Ammon's horn (tissue), 1 donor: ENCODE results near the gene EPC1.
"Not testable (repeated sequence)": the region's sequence is repeated elsewhere in the genome, so short reads cannot be mapped to it uniquely, and the experiment has no call there.

Experiments
- DNase-seq: peaks from one replicate; pipeline ENCODE4 v3.0.0-alpha.2; 2016; ENCODE audit warnings: low spot score

Gene EPC1

GRCh38 chr10:32346551-32347362 is at the start of gene EPC1:
Gene EPC1 (minus strand): TSS chr10:32347158. CDS start chr10:32346915, 243 bp downstream.
- peak; percentile 91 for DNase-seq

- no peak for DNase-seq
Observed at GRCh38 chr10:32393911-32394310, 47.0 kb upstream of the EPC1 start.

GRCh38 chr10:32392284-32392683 is 45.3 kb upstream of the EPC1 start:
- DNase-seq = not testable (repeated sequence)

GRCh38 chr10:32390193-32390592 is 43.2 kb upstream of the EPC1 start:
- no peak for DNase-seq

- DNase-seq = no peak
Observed at GRCh38 chr10:32388258-32389027, 41.5 kb upstream of the EPC1 start.

GRCh38 chr10:32386623-32387260 is 39.8 kb upstream of the EPC1 start:
- no peak for DNase-seq

GRCh38 chr10:32384171-32384570 is 37.2 kb upstream of the EPC1 start:
- DNase-seq = no peak

GRCh38 chr10:32381165-32381564 is 34.2 kb upstream of the EPC1 start:
- DNase-seq = no peak

- no peak for DNase-seq
Observed at GRCh38 chr10:32379950-32380551, 33.1 kb upstream of the EPC1 start.

GRCh38 chr10:32379318-32379949 is 32.5 kb upstream of the EPC1 start:
- DNase-seq = peak; percentile 29

GRCh38 chr10:32378363-32379317 is 31.7 kb upstream of the EPC1 start:
- peak; percentile 99 for DNase-seq

GRCh38 chr10:32377458-32378259 is 30.7 kb upstream of the EPC1 start:
- peak; percentile 59 for DNase-seq

GRCh38 chr10:32376771-32377170 is 29.8 kb upstream of the EPC1 start:
- DNase-seq = no peak

GRCh38 chr10:32376097-32376496 is 29.1 kb upstream of the EPC1 start:
- no peak for DNase-seq

GRCh38 chr10:32375631-32376030 is 28.7 kb upstream of the EPC1 start:
- DNase-seq = no peak

- no peak for DNase-seq
Observed at GRCh38 chr10:32374605-32375004, 27.6 kb upstream of the EPC1 start.

- DNase-seq = no peak
Observed at GRCh38 chr10:32373496-32373895, 26.5 kb upstream of the EPC1 start.

- no peak for DNase-seq
Observed at GRCh38 chr10:32373031-32373430, 26.1 kb upstream of the EPC1 start.

- no peak for DNase-seq
Observed at GRCh38 chr10:32372000-32372875, 25.3 kb upstream of the EPC1 start.
